NCI-H2227 treated with DMSO at 0.1 percent for 48 hours (cell line): ENCODE results near the gene SESTD1.

Experiments
- DNase-seq: peaks from one replicate; lab custom pipeline; 2025; lab: John Stamatoyannopoulos, UW

Gene SESTD1

DNA sequence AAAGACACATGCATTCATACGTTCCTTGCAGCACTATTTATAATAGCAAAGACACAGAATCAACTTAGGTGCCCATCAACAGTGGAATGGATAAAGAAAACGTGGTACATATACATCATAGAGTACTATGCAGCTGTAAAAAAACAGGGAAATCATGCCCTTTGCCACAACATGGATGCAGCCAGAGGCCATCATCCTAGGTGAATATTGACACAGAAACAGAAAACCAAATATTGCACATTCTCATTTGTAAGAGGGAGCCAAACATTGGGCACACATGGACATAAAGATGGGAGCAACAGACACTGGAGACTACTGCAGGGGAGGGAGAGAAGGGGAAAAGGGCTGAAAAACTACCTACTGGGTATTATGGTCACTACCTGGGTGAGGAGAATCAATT lies 73.5 kb downstream of the SESTD1 start:
- DNase-seq: no peak

DNA sequence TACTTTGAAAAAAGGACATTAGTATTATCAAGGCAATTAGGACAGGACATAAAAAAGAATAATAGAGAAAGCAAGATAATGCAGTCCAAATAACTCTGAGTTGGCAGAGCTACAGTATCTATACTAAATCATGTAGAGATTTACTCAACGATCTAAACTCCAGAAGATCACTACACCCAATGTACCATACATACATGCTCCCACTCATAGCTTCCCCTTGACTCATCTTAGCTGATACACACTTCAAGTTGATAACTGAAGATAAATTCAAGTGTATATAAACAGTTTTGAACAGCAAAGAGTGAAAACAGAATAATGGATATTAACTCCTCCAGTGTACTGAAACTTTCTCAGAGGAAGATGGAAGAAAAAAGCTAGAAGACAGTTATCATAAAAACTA lies 78.5 kb downstream of the SESTD1 start:
- no peak for DNase-seq

DNA sequence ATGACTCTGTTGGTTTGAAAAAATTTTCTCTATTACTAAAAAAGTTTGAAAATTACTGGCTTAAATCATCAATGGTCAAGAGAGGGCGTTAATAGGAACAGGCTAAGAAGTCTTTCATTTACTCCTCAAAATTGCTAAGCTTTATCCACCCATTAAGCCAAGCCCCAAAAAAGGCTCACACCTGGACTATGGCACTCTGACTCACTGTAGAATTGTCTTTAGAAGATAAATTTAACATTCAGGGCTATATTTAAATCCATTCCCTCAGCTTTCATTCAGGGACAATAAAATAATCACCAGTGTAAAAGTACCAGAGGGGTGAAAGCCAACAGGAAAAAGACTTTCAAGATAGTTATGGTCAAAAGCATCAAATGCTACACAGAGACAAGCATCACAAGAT lies 80.0 kb downstream of the SESTD1 start:
- DNase-seq: no peak

DNA sequence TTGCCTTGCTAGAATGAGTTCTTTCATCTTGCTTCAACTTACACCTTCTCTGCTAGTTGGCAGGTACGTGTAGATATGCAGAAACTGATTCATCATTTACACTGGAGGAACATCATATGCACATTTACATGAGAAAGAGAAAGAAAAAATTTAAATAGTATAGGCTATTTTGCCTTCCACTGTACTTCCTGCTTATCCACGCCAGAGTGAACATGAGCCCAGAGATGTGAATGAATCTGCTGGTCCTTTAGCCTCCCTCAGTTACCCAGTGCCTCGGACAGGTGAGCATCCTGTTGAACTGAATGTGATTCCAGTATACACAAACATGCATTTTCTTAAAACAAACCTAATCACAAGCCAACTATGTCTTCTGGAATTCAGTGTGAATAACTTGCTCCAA lies 83.6 kb downstream of the SESTD1 start:
- no peak for DNase-seq

DNA sequence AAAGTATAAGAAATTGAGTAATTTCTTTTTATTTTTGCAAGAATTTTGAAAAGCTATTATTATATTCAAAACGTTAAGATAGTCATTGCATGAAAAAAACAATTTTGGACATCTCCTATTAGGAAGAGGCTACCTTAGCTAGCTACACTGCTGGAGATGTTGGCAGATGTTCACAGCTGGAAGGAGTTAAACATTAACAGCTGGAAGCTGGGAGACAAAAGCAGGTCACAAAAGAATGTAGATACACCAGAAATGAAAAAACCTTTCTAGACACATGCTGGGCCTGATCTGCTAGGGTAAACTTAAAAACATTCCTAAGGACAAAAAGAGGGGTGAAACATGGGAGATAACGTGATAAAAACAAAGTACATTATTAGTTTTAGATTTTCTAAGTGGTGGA lies 84.4 kb downstream of the SESTD1 start:
- DNase-seq: no peak

DNA sequence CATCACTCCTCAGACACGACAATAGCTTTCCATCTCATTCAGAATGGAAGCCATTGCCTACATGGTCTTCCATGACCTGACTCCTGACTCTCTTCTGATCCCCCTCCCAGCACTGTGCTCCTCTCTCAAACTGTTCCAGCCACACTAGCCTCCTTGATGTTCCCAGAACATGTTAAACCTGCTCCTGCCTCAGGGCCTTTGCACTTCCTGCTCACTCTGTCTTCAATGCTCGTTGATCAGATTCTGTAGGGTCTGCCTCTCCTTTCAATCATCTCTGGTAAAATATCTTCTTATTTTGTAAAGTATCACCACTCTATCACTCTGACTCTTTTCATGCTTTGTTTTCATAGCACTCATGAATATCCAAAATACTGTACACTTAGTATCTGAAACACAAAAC lies 84.9 kb downstream of the SESTD1 start:
- DNase-seq: no peak

DNA sequence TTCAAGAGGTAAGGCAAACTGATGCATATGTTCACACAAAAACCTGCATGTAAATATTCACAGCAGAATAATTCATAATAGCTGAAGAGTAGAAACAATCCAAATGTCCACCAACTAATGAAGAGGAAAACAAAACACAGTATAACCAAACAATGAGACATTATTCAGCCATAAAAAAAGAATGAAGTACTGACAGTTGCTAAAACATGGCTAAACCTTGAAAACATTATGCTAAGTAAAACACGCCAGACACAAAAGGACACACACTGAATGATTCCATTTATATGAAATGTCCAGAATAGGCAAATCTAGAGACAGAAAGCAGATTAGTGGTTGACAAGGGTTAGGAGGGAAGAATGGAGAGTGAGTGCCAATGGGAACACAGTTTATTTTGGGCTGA lies 86.9 kb downstream of the SESTD1 start:
- no peak for DNase-seq

DNA sequence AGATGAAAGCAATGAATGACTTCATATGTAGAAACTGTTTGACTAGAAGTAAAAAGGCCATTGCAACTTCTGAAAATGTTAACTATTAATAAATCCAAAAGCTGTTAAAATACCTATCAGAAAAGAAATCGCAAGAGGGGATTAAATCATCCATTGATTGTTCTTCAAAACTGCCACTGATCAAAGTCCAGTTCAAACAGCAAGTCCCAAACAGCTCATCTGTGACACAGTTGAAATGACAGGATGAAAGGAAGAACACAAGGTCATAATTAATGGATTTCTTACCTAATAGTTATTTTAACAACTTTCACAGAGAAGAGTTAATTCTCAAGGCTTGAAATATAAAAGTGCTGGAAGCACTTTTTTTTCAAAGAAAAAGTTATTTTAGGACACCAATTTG lies 90.4 kb downstream of the SESTD1 start:
- no peak for DNase-seq

DNA sequence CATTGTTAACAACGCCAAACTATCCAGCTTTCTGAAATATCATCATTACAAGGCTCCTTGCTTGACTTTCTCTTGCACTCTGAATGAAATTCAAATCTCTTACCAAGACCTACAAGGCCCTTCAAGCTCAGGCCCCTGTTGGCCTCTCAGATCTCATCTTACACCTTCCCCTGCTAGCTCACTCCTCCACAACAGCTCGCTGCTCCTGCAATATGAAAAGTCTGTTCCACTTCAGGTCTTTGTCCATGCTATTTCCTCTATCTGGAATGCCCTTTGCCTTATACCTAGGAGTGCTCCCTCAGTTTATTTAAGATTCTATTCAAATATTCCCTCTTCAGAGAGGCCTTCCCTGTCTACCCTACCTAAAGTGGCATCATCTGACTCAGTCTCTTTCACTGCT lies 91.7 kb downstream of the SESTD1 start:
- no peak for DNase-seq

DNA sequence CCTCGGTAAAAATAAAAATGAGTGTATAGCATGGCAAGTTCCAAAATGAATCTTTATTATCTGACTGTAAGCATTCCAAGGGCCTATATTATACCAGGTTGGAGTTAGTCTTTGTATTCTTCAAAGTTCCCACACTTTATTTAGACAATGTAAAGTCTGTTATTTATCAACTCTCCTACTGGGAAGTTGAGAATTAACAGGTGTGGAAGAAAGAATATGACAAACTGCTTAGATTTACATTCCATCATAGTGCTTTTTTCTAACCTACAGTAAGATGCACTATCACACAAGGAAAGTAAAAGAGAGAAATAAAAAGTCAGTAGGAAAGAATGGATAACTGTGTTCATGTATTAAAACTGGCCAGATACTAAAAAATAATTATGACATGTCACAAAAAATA lies 93.3 kb downstream of the SESTD1 start:
- DNase-seq: no peak

DNA sequence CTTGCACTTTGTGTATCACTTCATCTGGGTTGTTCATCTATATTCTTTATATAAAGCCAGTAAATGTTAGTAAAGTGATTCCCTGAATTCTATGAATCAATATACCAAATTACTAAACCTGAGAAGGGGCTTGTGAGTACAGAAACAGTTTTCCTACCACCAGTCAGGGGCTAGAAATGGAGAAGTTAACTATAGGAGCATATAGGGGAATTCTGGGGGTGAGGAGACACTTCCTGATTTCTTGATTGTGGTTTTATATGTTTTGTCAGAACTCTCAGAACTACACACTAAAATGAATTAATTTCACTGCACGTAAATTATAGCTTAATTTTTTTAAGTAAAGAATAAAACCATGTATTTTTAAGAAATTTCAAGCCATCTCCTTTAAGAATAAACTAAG lies 93.7 kb downstream of the SESTD1 start:
- DNase-seq: no peak

DNA sequence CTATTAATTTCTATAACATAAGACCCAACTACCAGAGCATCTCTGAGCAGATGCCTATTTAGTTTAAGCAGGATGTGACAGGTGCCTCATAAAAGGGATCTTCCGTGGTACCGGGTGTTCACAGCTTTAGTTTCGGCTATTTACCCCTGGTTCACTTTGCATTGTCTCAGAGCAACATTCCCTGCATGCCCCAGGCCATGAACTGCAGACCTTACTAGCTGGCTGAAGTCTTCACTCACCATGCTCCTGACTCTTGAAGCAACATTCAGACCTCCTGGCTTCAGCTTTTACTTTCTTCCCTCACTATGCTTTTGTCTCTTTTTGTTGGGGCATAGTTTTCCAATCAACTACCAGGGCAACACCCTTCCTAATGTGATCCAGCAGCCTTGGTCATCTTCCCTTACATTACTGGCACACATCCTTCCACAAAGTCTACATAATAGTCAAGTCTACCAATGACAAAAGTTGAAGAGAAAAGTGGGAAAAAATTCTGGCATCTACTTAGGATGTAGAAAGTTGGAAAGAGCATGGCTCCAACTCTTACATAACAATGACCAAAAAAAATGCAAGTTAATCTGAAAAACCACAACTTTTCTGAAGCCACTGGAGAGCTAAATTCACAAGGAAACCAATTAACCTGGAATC lies 99.2 kb downstream of the SESTD1 start:
- no peak for DNase-seq

DNA sequence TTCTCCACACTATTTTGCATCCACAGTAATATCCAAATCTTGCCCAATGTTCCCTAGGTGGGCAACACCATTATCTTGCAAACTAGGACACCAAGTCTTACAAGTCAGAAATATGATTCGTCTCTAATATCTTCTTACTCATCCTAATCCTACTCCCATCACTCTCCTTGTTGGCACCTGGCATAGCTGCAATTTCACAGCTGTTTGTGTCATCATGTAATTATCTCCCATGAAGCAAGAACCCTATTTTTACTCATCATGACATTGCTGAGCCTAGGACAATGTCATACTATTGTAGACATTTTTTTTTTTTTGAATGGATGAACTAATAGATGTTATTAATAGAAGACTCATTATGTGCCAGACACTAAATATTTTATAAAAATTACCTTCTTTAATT lies 123.4 kb downstream of the SESTD1 start:
- no peak for DNase-seq

DNA sequence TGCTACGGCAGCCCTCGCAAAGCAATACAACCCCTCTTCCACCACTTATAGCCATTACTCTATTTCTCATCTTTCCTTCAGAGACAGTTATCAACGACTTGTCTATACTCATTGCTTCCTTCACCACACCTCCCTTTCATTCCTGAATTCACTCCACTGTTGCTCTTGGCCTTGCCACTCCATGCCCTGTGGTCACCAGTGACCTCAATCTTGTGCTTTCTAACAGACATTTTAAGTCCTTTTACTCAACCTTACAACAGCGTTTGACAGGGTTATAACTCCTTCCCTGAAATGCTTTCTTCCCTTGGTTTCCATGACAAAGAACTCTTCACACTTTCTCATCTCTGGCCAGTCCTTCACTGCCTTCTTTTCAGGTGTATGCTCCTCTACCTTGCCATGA lies 124.1 kb downstream of the SESTD1 start:
- no peak for DNase-seq

DNA sequence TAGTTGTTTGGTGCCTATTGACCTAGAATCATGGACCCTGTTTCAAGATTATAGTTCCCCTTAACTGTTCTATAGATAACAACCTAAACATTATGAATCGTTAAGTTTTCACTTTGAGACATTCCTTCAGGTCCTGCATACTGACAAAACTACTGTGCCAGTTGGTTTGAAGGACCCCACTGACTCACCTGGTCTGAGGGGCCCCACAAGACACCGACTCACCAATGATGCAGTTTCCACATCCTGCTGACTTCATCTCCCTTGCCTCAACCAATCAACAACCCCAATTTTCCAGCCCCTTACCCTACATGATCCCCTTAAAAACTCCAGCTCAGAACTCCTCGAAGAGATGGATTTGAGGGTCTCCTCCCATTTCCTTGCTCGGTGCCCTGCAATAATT lies 125.1 kb downstream of the SESTD1 start:
- no peak for DNase-seq

DNA sequence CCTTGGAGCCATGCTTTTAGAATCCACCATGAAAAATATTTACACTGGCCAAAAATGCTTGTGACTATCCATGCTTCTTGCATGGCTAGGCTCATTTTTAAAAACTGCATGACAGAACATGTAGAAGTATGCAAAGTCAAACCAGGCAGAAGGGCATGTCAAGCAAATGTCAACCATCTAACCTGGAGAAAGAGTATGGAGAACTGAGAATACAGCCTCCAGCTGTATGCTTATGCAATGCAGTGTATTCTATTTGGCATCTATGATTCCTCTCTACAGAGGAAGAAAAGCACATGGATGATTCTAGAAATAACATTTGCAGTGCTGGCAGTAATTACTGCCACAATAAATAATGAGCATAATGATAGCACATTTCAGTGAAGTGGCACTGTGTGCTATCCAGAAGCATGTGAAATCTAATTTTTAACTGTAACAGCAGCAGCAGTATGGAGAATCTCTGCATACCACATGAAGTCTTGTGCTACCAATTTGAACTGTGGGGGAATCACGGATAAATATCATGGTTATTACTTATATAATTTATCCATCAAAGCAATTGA lies 127.4 kb downstream of the SESTD1 start:
- no peak for DNase-seq

DNA sequence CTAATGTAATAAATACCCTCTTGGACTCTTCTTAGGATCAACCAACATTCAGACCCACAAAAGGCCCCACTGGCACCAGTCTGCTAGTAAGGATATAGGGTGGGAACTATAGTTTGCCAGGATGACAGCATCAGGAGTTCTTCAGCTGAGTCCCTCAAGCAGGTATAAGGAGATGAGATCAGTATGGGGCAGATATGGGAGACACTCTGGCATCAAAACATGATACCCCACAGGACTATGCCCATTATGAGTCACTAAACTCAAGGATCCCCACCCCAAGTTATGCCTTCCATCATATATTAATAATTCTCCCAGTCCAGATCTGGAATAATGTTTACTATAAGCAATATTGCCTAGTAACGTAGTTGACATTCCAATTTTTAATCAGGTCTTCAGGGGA lies 131.6 kb downstream of the SESTD1 start:
- DNase-seq: no peak

DNA sequence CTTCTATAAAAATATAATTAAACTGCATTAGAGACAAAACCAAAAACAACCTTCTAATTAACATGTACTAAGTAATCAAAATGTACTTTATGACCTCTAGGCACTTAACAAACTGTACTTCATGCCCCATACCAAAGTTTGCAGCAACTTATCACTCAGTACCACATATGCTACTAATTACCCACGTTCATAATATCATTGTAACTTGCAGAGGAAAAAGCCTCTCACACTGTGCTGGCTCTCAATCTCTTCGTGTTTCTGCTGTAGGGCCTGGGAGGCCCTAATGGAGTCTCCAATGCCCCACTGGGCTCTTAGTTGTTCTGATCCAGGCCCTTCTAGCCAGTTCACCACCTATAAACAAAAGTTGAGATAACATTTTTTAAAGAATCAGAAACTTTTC lies 132.6 kb downstream of the SESTD1 start:
- no peak for DNase-seq

DNA sequence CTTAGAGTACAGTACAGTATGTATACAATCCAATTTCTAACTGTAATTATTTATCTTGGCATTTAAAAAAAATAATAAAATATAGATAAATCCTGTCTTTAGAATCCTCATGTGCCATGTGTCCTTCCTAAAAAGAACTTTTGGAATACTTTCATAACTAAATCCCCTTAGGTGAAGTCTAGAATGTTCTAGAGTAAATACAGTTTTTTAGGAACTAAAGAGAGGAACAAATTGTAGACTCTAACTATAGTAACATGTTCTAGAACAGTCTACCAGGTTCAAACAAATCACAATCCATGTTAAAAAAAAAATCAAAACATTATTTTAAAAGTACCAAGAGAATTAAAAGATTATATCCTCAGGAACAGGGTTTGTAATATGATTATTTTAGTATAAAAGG lies 134.1 kb downstream of the SESTD1 start:
- no peak for DNase-seq

DNA sequence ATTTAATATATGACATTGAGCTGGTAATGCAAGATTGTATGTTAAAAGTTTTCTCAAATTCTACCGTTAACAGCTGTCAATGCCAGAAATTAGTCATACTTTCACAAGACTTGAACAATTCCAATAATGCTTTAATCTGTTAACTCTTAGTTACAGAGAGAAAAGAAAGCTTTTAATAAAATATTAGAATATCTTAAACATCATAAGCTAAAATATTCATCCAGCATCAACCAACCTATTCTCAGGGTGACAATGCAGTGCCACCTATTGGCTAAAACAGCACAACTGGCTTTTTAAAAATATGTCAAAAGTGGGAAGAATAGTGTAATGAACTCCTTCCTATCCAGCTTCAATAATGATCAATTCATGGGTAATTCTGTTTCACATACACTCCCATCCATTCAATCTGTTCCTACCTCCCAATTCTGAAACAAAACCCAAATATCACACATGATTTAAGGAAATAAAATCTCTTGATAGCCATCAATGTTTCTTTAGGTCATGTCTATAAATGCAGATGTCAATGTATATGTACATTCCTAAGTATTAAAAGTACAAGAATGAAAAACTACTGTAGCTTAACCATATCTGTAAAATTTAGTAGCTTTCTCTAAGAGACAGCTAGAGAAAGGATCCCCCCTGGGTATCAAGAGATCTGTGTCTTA lies 134.9 kb downstream of the SESTD1 start:
- DNase-seq: peak; percentile 38

DNA sequence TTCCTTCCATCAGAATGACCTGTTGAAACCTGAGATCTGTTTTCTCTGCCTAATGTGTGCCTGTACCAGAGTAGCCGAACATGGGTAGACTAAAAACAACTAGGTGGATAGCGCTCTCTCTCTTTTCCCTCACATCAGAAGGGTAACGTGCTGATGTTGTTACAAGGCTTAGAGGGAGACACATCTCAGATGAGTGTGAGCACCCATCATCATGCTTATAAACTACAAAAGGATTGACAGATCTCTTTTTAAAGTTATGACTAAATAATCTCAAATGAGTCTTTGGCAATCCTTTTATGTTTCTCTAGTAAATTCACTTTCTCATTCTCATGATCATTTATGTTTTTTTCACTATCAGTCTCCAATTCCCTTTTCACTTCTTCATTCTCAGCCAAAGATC lies 139.2 kb downstream of the SESTD1 start:
- no peak for DNase-seq

DNA sequence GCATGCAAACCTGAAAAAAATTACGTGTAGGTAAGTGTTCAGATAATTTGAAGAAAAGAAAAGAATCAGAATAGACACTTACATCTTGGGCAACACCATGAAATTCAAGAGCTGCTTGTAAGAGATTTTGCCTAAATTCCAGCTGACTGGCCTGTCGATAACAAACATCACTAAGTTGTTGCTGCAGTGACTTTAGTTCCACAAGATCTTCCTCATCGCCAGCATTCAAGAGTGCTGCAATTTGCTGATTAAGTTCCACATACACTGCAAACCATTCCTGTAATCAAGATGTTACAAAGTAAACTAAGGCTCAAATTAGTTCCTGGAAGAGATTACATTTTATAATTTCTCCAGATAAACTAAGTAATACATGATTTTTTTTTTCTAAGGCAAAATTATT lies 140.3 kb downstream of the SESTD1 start:
- DNase-seq: no peak

DNA sequence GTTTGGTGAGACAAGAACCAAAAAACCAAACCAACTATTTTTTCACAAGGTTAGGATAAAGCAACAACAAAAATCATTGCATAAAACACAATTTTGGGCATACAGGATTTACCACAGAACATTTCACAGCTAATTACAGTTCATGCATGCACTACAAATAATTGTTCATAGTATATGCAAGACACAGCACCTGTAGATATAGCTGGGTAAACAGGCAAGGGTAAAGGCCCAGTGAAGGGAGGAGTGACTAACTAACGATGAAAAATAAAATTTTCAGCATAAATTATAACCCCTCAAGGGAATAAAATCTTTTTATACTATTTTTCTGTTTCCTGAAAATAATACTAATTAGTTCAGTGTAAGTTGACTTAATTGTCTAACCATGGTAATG lies 141.4 kb downstream of the SESTD1 start:
- DNase-seq: no peak

DNA sequence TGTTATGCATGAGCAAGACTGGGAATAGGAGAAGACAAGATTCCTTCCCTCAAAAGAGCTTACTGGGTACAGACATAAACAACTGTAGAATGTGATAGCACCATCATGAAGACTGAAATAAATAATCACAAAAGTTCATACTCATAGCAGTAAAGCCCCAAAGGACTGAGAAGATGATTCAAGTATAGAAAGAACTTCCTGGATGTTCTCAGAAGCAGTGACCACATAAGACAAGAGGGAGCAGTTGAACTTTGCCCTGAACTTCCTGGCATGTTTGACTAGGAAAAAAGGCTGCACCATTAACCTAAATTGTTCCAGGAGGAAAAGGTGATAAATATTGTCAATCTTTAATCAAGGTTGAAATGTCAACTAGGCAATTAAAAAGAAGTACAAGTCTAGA lies 156.9 kb downstream of the SESTD1 start:
- no peak for DNase-seq
